ENCODE measurements around the gene EOGT.

- TF ChIP-seq POLR2A (IDR thresholded peaks at IDR 0.05) = no peak
- TF ChIP-seq CTCF (IDR thresholded peaks at IDR 0.05) = no peak
Measured at GRCh38 chr3:69012100-69012799, 1.2 kb downstream of the EOGT start.

Data from vagina (tissue), 2 donors.